WERI-Rb-1 (cell line): ENCODE measurements around the gene USP9Y.

Experiments used
- DNase-seq: peaks from one replicate; pipeline ENCODE4 v3.0.0-alpha.2; 2020
- H3K27ac ChIP-seq: fragments of 250-450 bp; sonication (Bioruptor Pico); 2 replicates; pipeline ENCODE4 v1.5.1; 2020; ENCODE audit warnings: mild to moderate bottlenecking, moderate library complexity
- H3K27me3 ChIP-seq: fragments of 250-450 bp; sonication (Bioruptor Pico); 2 replicates; pipeline ENCODE4 v1.5.1; 2021; ENCODE audit warnings: mild to moderate bottlenecking, low read depth, moderate library complexity; ENCODE audit not compliant: insufficient read depth, severe bottlenecking
- H3K36me3 ChIP-seq: fragments of 250-450 bp; sonication (Bioruptor Pico); 2 replicates; pipeline ENCODE4 v1.5.1; 2020; ENCODE audit warnings: mild to moderate bottlenecking, moderate library complexity
- H3K4me3 ChIP-seq: 2 replicates; pipeline ENCODE4 v1.5.1; 2011; ENCODE audit warnings: low read depth, mild to moderate bottlenecking, control low read depth, low read length
- H3K9me3 ChIP-seq: fragments of 250-450 bp; sonication (Bioruptor Pico); 2 replicates; pipeline ENCODE4 v1.5.1; 2021; ENCODE audit warnings: mild to moderate bottlenecking, moderate library complexity; ENCODE audit not compliant: severe bottlenecking
- CTCF ChIP-seq: IDR thresholded peaks from 2 replicates; pipeline ENCODE4 v1.5.1; 2011; ENCODE audit warnings: low read depth, mild to moderate bottlenecking, control low read depth, inconsistent platforms, low read length

Gene USP9Y

GRCh38 chrY:12841368-12841767, 140.3 kb downstream of the USP9Y start:
- Histone ChIP-seq H3K36me3 (no peaks in the 10 kb centered on the region), H3K27me3 (no peaks in the 10 kb centered on the region), H3K4me3 (no peak overlapping the region), H3K27ac (no peak overlapping the region), H3K9me3 (no peaks in the 10 kb centered on the region)
- DNase-seq, result no peak
- TF ChIP-seq CTCF, result no peak

- DNase-seq, result no peak
- no peak for TF ChIP-seq CTCF
- H3K27ac ChIP-seq, result no peak overlapping the region
- no peaks in the 10 kb centered on the region for H3K27me3 ChIP-seq
- no peaks in the 10 kb centered on the region for H3K36me3 ChIP-seq
- no peak overlapping the region for H3K4me3 ChIP-seq
- no peaks in the 10 kb centered on the region for H3K9me3 ChIP-seq
Observed at GRCh38 chrY:12846793-12847192, 145.8 kb downstream of the USP9Y start.

DNA sequence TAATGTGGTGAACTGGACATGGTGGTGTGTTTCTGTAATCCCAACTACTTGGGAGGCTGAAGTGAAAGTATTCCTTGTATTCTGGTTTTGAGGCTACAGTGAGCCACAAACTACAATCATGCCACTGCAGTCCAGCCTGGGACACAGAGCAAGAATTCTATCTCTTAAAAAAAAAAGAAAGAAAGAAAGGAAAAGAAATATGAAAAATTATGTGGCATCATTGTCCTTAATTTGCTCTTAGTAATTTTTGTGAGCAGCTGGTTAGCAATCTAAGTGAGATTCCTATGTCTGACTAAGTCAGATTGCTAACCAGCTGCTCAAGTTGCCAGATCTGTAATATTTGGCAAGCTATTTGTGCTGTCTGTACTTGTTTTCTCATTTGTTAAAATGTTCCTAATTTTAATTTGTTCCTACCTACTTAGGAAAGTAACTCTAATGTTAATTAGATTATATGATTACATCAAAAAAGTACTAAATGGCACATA, 154.8 kb downstream of the USP9Y start:
- DNase-seq, result no peak
- no peak overlapping the region for H3K27ac ChIP-seq
- no peak overlapping the region for H3K4me3 ChIP-seq
- TF ChIP-seq CTCF, result no peak
- no peaks in the 10 kb centered on the region for H3K27me3 ChIP-seq
- H3K36me3 ChIP-seq, result no peaks in the 10 kb centered on the region
- H3K9me3 ChIP-seq, result no peaks in the 10 kb centered on the region

GRCh38 chrY:12867960-12868359, 166.9 kb downstream of the USP9Y start:
- H3K4me3 ChIP-seq, result no peak overlapping the region
- no peaks in the 10 kb centered on the region for H3K9me3 ChIP-seq
- no peaks in the 10 kb centered on the region for H3K36me3 ChIP-seq
- no peak overlapping the region for H3K27ac ChIP-seq
- no peak for DNase-seq
- TF ChIP-seq CTCF, result no peak
- no peaks in the 10 kb centered on the region for H3K27me3 ChIP-seq

- TF ChIP-seq CTCF, result no peak
Observed at GRCh38 chrY:12896973-12897372, 195.9 kb downstream of the USP9Y start.

GRCh38 chrY:12898604-12899003, 197.6 kb downstream of the USP9Y start:
- TF ChIP-seq CTCF, result no peak
- Histone ChIP-seq H3K36me3 (no peaks in the 10 kb centered on the region), H3K27me3 (no peaks in the 10 kb centered on the region), H3K27ac (no peak overlapping the region), H3K9me3 (no peaks in the 10 kb centered on the region), H3K4me3 (no peak overlapping the region)
- DNase-seq, result no peak

More at GRCh38 chrY:12896973-12897372, 195.9 kb downstream of the USP9Y start:
- Histone ChIP-seq H3K4me3 (no peak overlapping the region), H3K27ac (no peak overlapping the region), H3K27me3 (no peaks in the 10 kb centered on the region), H3K36me3 (no peaks in the 10 kb centered on the region), H3K9me3 (no peaks in the 10 kb centered on the region)
- no peak for DNase-seq
